HepG2 (cell line): ENCODE results near the gene PHF8. TPM values are rescaled to one million over a fixed set of nuclear protein-coding genes. Genes with fewer than 3 reads are reported as not detected.

ENCODE experiments used
- ASH2L ChIP-seq: fragments of 300-600, 200-600 bp; sonication (generic); IDR thresholded peaks from 2 replicates; pipeline ENCODE4 v1.7.0; 2017; ENCODE audit warnings: low read depth, mild to moderate bottlenecking, moderate library complexity, mixed read lengths, low read length; ENCODE audit not compliant: insufficient read length
- FOXA3 ChIP-seq: IDR thresholded peaks from 2 replicates; pipeline ENCODE4 v1.6.1; 2016; ENCODE audit warnings: missing genetic modification reagents, missing compliant biosample characterization
- HHEX ChIP-seq: IDR thresholded peaks from 2 replicates; pipeline ENCODE4 v1.6.1; 2016; ENCODE audit warnings: control low read depth
- KDM6A ChIP-seq: IDR thresholded peaks from 2 replicates; pipeline ENCODE4 v1.6.1; 2016; ENCODE audit warnings: low read depth
- MAFG ChIP-seq: sonication (generic); formaldehyde crosslinking; IDR thresholded peaks from 2 replicates; pipeline ENCODE4 v1.5.1; 2020; ENCODE audit warnings: mild to moderate bottlenecking, missing genetic modification reagents
- NR2F1 ChIP-seq, 2 experiments: fragments of 450-650 bp in 1 of 2; formaldehyde crosslinking in 1 of 2; IDR thresholded peaks; 2 replicates each; pipeline versions ENCODE4 v1.5.0 to v1.6.1; 2016 to 2020; ENCODE audit warnings: mild to moderate bottlenecking in 1 of 2, missing compliant biosample characterization in 1 of 2, missing genetic modification reagents in 1 of 2, moderate library complexity in 1 of 2
- POLR2A ChIP-seq, 2 experiments: IDR thresholded peaks; 2 replicates each; pipeline ENCODE4 v1.6.1; 2011; ENCODE audit warnings: low read depth in 2 of 2, low read length in 2 of 2, mild to moderate bottlenecking in 1 of 2, moderate library complexity in 1 of 2; ENCODE audit not compliant: insufficient read depth in 1 of 2
- POLR2AphosphoS5 ChIP-seq: IDR thresholded peaks from 2 replicates; pipeline ENCODE4 v1.6.1; 2012; ENCODE audit warnings: low read depth, low read length
- PRMT3 ChIP-seq: sonication (generic); formaldehyde crosslinking; IDR thresholded peaks from 2 replicates; pipeline ENCODE4 v1.8.1; 2022; ENCODE audit warnings: low read depth, mild to moderate bottlenecking, moderate library complexity, missing genetic modification reagents, borderline replicate concordance
- SMARCE1 ChIP-seq: fragments of 450-650 bp; IDR thresholded peaks from 2 replicates; pipeline ENCODE4 v1.6.1; 2017; ENCODE audit warnings: borderline replicate concordance
- SOX6 ChIP-seq, 2 experiments: fragments of 450-650 bp in 1 of 2; sonication (generic) in 1 of 2; formaldehyde crosslinking in 1 of 2; IDR thresholded peaks; 2 replicates each; pipeline versions ENCODE4 v1.4.0 to v1.6.1; 2017 to 2020; ENCODE audit warnings: antibody characterized with exemption in 1 of 2, mild to moderate bottlenecking in 1 of 2, missing genetic modification reagents in 1 of 2
- ZFP82 ChIP-seq: sonication (generic); formaldehyde crosslinking; IDR thresholded peaks from 2 replicates; pipeline ENCODE4 v1.5.1; 2020; ENCODE audit warnings: mild to moderate bottlenecking, missing genetic modification reagents, borderline replicate concordance
- ZNF652 ChIP-seq: IDR thresholded peaks from 2 replicates; pipeline ENCODE4 v1.6.1; 2016; ENCODE audit warnings: low read depth, borderline replicate concordance
- ZNF678 ChIP-seq: sonication (generic); formaldehyde crosslinking; IDR thresholded peaks from 2 replicates; pipeline ENCODE4 v1.4.0; 2020; ENCODE audit warnings: mild to moderate bottlenecking, missing genetic modification reagents
- ZNF746 ChIP-seq: sonication (generic); formaldehyde crosslinking; IDR thresholded peaks from 2 replicates; pipeline ENCODE4 v1.8.0; 2022; ENCODE audit warnings: mild to moderate bottlenecking, missing genetic modification reagents
- polyA plus RNA-seq, 8 experiments: library from polyadenylated mRNA; depleted of rRNA in 3 of 8; stranded (reverse) in 7 of 8; unstranded in 1 of 8; fragments of >200 nt; fragmentation: Illumina TruSeq in 4 of 8; extraction: Trizol in 4 of 8; gene quantifications; 2 replicates each; pipeline versions ENCODE4 v1.2.1 to v1.2.3, GENCODE V29; 2011 to 2016; ENCODE audit warnings: low read depth in 4 of 8, missing spikeins in 1 of 8, mixed read lengths in 1 of 8; ENCODE audit not compliant: insufficient read depth in 1 of 8
- total RNA-seq, 5 experiments: library from RNA; depleted of rRNA; stranded (reverse); fragments of >200 nt; fragmentation: Illumina TruSeq; extraction: Trizol; gene quantifications; 2 replicates each; pipeline ENCODE4 v1.2.3, GENCODE V29; 2016; ENCODE audit warnings: low read depth in 1 of 5
- TF ChIP-seq, protein P1 (sequence below): sonication (generic); formaldehyde crosslinking; IDR thresholded peaks from 2 replicates; pipeline ENCODE4 v1.5.0; 2020; ENCODE audit warnings: mild to moderate bottlenecking, missing genetic modification reagents, borderline replicate concordance
- TF ChIP-seq, protein P2 (sequence below): IDR thresholded peaks from 2 replicates; pipeline ENCODE4 v1.6.1; 2016; ENCODE audit warnings: low read depth, missing genetic modification reagents, missing compliant biosample characterization
- TF ChIP-seq, protein P3 (sequence below): sonication (generic); formaldehyde crosslinking; IDR thresholded peaks from 2 replicates; pipeline ENCODE4 v1.4.0; 2020; ENCODE audit warnings: missing genetic modification reagents

PHF8 gene
- total and polyA plus RNA-seq, 2 of the 13 experiments (the other 11 are each of a cell fraction or from before 2014, with no cell fraction given): 15.5 to 19.1 TPM

DNA sequence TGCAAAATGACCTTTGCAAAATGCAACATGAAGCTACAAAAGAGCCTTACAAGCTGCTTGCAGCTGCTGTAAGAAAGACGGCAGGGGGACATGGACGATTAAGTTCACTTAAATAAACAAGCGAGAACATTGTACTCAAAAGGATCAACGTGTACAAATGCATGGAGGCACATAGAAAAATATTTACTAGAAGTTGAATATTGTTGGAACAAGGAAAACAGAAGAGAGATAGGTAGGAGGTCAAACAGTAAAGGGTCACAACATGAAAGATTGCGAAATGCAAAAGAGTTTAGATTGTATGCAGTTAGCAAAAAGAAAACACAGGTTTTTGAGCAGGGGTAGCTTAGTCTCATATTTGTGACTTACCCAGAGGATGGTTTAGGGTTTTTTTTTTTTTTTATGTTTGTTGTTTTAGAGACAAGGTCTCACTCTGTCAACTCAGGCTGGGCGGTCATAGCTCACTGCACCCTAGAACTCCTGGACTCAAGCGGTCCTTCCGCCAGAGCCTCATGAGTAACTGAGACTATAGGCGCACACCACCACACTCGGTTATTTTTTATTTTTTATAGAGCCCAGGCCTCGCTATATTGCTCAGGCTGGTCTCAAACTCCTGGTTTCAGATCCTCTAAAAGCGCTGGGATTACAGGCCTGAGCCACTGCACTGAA lies 1.4 kb upstream of the PHF8 start (continued):
- TF ChIP-seq, protein P1, sequence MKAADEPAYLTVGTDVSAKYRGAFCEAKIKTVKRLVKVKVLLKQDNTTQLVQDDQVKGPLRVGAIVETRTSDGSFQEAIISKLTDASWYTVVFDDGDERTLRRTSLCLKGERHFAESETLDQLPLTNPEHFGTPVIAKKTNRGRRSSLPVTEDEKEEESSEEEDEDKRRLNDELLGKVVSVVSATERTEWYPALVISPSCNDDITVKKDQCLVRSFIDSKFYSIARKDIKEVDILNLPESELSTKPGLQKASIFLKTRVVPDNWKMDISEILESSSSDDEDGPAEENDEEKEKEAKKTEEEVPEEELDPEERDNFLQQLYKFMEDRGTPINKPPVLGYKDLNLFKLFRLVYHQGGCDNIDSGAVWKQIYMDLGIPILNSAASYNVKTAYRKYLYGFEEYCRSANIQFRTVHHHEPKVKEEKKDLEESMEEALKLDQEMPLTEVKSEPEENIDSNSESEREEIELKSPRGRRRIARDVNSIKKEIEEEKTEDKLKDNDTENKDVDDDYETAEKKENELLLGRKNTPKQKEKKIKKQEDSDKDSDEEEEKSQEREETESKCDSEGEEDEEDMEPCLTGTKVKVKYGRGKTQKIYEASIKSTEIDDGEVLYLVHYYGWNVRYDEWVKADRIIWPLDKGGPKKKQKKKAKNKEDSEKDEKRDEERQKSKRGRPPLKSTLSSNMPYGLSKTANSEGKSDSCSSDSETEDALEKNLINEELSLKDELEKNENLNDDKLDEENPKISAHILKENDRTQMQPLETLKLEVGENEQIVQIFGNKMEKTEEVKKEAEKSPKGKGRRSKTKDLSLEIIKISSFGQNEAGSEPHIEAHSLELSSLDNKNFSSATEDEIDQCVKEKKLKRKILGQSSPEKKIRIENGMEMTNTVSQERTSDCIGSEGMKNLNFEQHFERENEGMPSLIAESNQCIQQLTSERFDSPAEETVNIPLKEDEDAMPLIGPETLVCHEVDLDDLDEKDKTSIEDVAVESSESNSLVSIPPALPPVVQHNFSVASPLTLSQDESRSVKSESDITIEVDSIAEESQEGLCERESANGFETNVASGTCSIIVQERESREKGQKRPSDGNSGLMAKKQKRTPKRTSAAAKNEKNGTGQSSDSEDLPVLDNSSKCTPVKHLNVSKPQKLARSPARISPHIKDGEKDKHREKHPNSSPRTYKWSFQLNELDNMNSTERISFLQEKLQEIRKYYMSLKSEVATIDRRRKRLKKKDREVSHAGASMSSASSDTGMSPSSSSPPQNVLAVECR (CRISPR knock-in tag): 0 out of 2 replicates have a peak, but pooled peaks have one; percentile 5
- peak in 1 of 2 experiments; percentile 36; a peak in 1 of 4 replicates for TF ChIP-seq NR2F1 (CRISPR knock-in tag; IDR thresholded peaks at IDR 0.05)
- TF ChIP-seq ZFP82 (CRISPR knock-in tag): no peak
- TF ChIP-seq, protein P2, sequence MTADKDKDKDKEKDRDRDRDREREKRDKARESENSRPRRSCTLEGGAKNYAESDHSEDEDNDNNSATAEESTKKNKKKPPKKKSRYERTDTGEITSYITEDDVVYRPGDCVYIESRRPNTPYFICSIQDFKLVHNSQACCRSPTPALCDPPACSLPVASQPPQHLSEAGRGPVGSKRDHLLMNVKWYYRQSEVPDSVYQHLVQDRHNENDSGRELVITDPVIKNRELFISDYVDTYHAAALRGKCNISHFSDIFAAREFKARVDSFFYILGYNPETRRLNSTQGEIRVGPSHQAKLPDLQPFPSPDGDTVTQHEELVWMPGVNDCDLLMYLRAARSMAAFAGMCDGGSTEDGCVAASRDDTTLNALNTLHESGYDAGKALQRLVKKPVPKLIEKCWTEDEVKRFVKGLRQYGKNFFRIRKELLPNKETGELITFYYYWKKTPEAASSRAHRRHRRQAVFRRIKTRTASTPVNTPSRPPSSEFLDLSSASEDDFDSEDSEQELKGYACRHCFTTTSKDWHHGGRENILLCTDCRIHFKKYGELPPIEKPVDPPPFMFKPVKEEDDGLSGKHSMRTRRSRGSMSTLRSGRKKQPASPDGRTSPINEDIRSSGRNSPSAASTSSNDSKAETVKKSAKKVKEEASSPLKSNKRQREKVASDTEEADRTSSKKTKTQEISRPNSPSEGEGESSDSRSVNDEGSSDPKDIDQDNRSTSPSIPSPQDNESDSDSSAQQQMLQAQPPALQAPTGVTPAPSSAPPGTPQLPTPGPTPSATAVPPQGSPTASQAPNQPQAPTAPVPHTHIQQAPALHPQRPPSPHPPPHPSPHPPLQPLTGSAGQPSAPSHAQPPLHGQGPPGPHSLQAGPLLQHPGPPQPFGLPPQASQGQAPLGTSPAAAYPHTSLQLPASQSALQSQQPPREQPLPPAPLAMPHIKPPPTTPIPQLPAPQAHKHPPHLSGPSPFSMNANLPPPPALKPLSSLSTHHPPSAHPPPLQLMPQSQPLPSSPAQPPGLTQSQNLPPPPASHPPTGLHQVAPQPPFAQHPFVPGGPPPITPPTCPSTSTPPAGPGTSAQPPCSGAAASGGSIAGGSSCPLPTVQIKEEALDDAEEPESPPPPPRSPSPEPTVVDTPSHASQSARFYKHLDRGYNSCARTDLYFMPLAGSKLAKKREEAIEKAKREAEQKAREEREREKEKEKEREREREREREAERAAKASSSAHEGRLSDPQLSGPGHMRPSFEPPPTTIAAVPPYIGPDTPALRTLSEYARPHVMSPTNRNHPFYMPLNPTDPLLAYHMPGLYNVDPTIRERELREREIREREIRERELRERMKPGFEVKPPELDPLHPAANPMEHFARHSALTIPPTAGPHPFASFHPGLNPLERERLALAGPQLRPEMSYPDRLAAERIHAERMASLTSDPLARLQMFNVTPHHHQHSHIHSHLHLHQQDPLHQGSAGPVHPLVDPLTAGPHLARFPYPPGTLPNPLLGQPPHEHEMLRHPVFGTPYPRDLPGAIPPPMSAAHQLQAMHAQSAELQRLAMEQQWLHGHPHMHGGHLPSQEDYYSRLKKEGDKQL (CRISPR knock-in tag): peak; percentile 62; the same call in 1 of the 2 replicates
- no peak for TF ChIP-seq PRMT3 (CRISPR knock-in tag)
- TF ChIP-seq POLR2AphosphoS5: peak; percentile 22; the same call in 1 of the 2 replicates
- no peak for TF ChIP-seq ASH2L
- no peak for TF ChIP-seq SMARCE1
- no peak for TF ChIP-seq SOX6 (IDR thresholded peaks at IDR 0.05)
- peak; percentile 88 for TF ChIP-seq SOX6 (CRISPR knock-in tag; IDR thresholded peaks at IDR 0.05)
- TF ChIP-seq ZNF652 (CRISPR knock-in tag): peak; percentile 41; the same call in 1 of the 2 replicates
- peak; percentile 72; the same call in 1 of the 2 replicates for TF ChIP-seq HHEX
- TF ChIP-seq KDM6A: peak; percentile 29; the same call in 1 of the 2 replicates
- no peak for TF ChIP-seq ZNF746 (CRISPR knock-in tag)
- no peak for TF ChIP-seq ZNF678 (CRISPR knock-in tag)
- TF ChIP-seq, protein P3, sequence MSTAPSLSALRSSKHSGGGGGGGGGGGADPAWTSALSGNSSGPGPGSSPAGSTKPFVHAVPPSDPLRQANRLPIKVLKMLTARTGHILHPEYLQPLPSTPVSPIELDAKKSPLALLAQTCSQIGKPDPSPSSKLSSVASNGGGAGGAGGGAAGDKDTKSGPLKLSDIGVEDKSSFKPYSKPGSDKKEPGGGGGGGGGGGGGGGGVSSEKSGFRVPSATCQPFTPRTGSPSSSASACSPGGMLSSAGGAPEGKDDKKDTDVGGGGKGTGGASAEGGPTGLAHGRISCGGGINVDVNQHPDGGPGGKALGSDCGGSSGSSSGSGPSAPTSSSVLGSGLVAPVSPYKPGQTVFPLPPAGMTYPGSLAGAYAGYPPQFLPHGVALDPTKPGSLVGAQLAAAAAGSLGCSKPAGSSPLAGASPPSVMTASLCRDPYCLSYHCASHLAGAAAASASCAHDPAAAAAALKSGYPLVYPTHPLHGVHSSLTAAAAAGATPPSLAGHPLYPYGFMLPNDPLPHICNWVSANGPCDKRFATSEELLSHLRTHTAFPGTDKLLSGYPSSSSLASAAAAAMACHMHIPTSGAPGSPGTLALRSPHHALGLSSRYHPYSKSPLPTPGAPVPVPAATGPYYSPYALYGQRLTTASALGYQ (CRISPR knock-in tag): peak; percentile 57; the same call in 1 of the 2 replicates
- peak in 1 of 2 experiments; percentile 0; a peak in 1 of 4 replicates for TF ChIP-seq POLR2A (IDR thresholded peaks at IDR 0.05; ENCODE audit: insufficient read depth in 1 of 2, low read depth in 2 of 2, low read length in 2 of 2)
- no peak for TF ChIP-seq MAFG (CRISPR knock-in tag)
- peak; percentile 85 for TF ChIP-seq FOXA3 (CRISPR knock-in tag)
